HEK293T (cell line): Measurements from ENCODE around the gene TBCC.

Source experiments
- CTCF ChIA-PET: fragments of 350-600 bp; formaldehyde crosslinking; extraction: SDS; loops from one replicate; lab custom pipeline; 2021; ENCODE audit warnings: antibody characterized with exemption, inconsistent platforms; lab: Yijun Ruan, JAX
- POLR2A ChIA-PET: fragments of 350-600 bp; formaldehyde crosslinking; extraction: SDS; loops from one replicate; lab custom pipeline; 2020; ENCODE audit warnings: antibody characterized with exemption, inconsistent platforms; lab: Yijun Ruan, JAX
- DNase-seq: peaks from one replicate; pipeline ENCODE4 v3.0.0; 2012; ENCODE audit warnings: mixed read lengths; ENCODE audit errors: extremely low spot score
- ARNT ChIP-seq: fragments of 450-650 bp; IDR thresholded peaks from 2 replicates; pipeline ENCODE4 v1.6.1; 2017; ENCODE audit warnings: mild to moderate bottlenecking
- BHLHE40 ChIP-seq: fragments of 450-650 bp; IDR thresholded peaks from 2 replicates; pipeline ENCODE4 v1.6.1; 2016; ENCODE audit warnings: mild to moderate bottlenecking, moderate library complexity, borderline replicate concordance
- CTBP1 ChIP-seq: fragments of 450-650 bp; IDR thresholded peaks from 2 replicates; pipeline ENCODE4 v1.6.1; 2016; ENCODE audit warnings: borderline replicate concordance
- ELF4 ChIP-seq: fragments of 450-650 bp; IDR thresholded peaks from 2 replicates; pipeline ENCODE4 v1.6.1; 2017; ENCODE audit warnings: antibody characterized with exemption
- FOXA1 ChIP-seq: fragments of 450-650 bp; IDR thresholded peaks from 2 replicates; pipeline ENCODE4 v1.6.1; 2016; ENCODE audit warnings: mild to moderate bottlenecking
- FOXK2 ChIP-seq: fragments of 450-650 bp; IDR thresholded peaks from 2 replicates; pipeline ENCODE4 v1.6.1; 2016; ENCODE audit warnings: mild to moderate bottlenecking
- FOXM1 ChIP-seq: fragments of 450-650 bp; IDR thresholded peaks from 2 replicates; pipeline ENCODE4 v1.6.1; 2017; ENCODE audit warnings: mild to moderate bottlenecking, borderline replicate concordance
- HDGF ChIP-seq: fragments of 450-650 bp; IDR thresholded peaks from 2 replicates; pipeline ENCODE4 v1.6.1; 2017; ENCODE audit warnings: antibody characterized with exemption, borderline replicate concordance
- L3MBTL2 ChIP-seq: fragments of 450-650 bp; conservative IDR thresholded peaks from 2 replicates; pipeline ENCODE4 v1.6.1; 2016; ENCODE audit warnings: mild to moderate bottlenecking
- LEF1 ChIP-seq: fragments of 450-650 bp; IDR thresholded peaks from 2 replicates; pipeline ENCODE4 v1.6.1; 2017; ENCODE audit warnings: mild to moderate bottlenecking, borderline replicate concordance
- NFRKB ChIP-seq: fragments of 450-650 bp; IDR thresholded peaks from 2 replicates; pipeline ENCODE4 v1.6.1; 2016; ENCODE audit warnings: mild to moderate bottlenecking, moderate library complexity
- SP1 ChIP-seq: fragments of 450-650 bp; IDR thresholded peaks from 2 replicates; pipeline ENCODE4 v1.6.1; 2017
- SUZ12 ChIP-seq: fragments of 450-650 bp; IDR thresholded peaks from 2 replicates; pipeline ENCODE4 v1.6.1; 2016; ENCODE audit warnings: mild to moderate bottlenecking
- TARDBP ChIP-seq: fragments of 450-650 bp; IDR thresholded peaks from 2 replicates; pipeline ENCODE4 v1.6.1; 2016
- ZNF384 ChIP-seq: fragments of 450-650 bp; IDR thresholded peaks from 2 replicates; pipeline ENCODE4 v1.6.1; 2016
- TF ChIP-seq, protein P1 (sequence below): fragments of 450-650 bp; IDR thresholded peaks from 2 replicates; pipeline ENCODE4 v1.6.1; 2016

TBCC gene

DNA sequence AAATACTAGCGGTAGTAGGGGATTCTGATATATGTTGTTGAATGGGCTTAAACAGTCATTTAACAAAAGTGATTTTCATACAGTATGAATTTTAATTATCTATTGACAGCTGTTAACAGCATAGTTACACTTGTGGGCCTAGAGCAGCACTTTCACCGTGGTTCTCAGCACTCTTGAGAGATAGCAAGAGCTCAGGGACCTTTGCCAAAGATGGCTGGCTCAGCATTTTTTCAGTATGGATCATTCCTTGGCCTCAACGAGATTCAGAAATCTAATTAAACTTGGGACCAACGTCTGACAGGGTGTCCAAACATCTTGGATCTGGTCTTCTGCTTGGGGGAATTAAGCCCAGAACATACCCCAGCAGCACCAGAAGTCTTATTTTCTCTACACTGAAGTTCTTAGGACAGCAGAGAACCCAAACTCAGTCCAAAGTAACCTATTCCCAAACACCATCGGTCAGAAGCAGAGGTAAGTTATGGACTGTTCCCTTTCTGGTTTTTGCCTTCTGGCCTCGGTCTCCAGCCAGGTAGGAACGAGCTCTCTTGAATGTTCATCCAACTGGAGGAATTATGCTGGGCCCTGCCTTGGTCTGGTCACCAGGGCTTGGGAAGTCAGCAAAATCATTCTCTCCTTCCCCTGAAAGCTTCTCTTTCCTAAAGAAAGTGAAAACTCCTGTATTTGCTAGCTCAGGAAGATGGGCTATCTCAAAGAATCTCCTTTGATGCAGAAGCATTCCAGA is 49.2 kb downstream of the TBCC start:
- DNase-seq, result no peak
- ChIA-PET POLR2A (interaction anchor here (1.1 kb wide), 1 partner anchor 183 kb away, joined by 3 read pairs; the partner anchor contains the start of gene RPL7L1), CTCF (interaction anchor here (0.6 kb wide), 1 partner anchor 107 kb away, joined by 3 read pairs; no protein-coding TSS in a partner anchor)
- TF ChIP-seq FOXM1, result no peak
- no peak for TF ChIP-seq ELF4
- TF ChIP-seq CTBP1, result no peak
- TF ChIP-seq, protein P1, sequence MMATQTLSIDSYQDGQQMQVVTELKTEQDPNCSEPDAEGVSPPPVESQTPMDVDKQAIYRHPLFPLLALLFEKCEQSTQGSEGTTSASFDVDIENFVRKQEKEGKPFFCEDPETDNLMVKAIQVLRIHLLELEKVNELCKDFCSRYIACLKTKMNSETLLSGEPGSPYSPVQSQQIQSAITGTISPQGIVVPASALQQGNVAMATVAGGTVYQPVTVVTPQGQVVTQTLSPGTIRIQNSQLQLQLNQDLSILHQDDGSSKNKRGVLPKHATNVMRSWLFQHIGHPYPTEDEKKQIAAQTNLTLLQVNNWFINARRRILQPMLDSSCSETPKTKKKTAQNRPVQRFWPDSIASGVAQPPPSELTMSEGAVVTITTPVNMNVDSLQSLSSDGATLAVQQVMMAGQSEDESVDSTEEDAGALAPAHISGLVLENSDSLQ, result no peak
- TF ChIP-seq ARNT, result no peak
- TF ChIP-seq HDGF, result no peak
- TF ChIP-seq TARDBP, result no peak
- TF ChIP-seq BHLHE40, result no peak
- no peak for TF ChIP-seq SP1
- no peak for TF ChIP-seq L3MBTL2
- TF ChIP-seq FOXA1, result no peak
- no peak for TF ChIP-seq FOXK2
- TF ChIP-seq LEF1, result no peak
- TF ChIP-seq NFRKB, result no peak
- TF ChIP-seq SUZ12, result no peak

DNA sequence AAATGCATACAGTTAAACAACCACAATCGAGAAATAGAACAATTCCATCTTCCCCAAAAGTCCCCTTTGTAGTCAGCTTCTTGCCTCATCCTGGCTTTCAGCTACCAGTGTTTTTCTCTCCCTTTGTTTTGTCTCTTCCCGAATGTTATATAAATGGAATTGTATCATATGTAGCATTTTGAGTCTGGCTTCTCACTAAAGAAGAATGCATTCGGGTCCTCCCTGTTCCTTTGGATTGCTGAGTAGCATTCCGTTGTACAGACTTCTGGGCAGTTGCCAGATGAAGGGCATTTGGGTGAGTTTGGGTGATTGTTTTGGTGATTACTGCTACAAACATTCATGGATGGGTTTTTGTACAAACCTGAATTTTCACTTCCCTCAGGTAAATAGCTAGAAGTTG is 51.3 kb downstream of the TBCC start:
- no peak for DNase-seq
- no peak for TF ChIP-seq ARNT
- TF ChIP-seq BHLHE40, result no peak
- TF ChIP-seq SP1, result no peak
- TF ChIP-seq LEF1, result no peak
- no peak for TF ChIP-seq HDGF
- TF ChIP-seq ZNF384, result no peak
- TF ChIP-seq FOXA1, result no peak
- no peak for TF ChIP-seq SUZ12
- TF ChIP-seq NFRKB, result no peak
- no peak for TF ChIP-seq FOXM1
- no peak for TF ChIP-seq TARDBP
- TF ChIP-seq L3MBTL2, result no peak
- TF ChIP-seq ELF4, result no peak
- TF ChIP-seq CTBP1, result no peak
- no peak for TF ChIP-seq FOXK2
- TF ChIP-seq, protein P1, result no peak
- ChIA-PET POLR2A (no interaction called here), CTCF (no interaction called here)
